Esophagus mucosa (tissue), 1 donor: ENCODE data around the gene CACHD1. TPM values are rescaled to one million over a fixed set of nuclear protein-coding genes. Genes with fewer than 3 reads are reported as not detected.
"Not testable (repeated sequence)": the region's sequence is repeated elsewhere in the genome, so short reads cannot be mapped to it uniquely, and the experiment has no call there.

Experiments
- ATAC-seq: fragments of 200-7000 bp; cut with Tn5 transposase; one replicate; pipeline ENCODE4 v1.9.1; 2020
- total RNA-seq: library from RNA; stranded (reverse); gene quantifications from one replicate; pipeline ENCODE4 v1.2.4, GENCODE V29; 2023
- donor health status: DM: yes; HTN: yes; CAD: no.

The CACHD1 gene
- total RNA-seq, 1 donor from 2014 or later, result 2.8 TPM

DNA sequence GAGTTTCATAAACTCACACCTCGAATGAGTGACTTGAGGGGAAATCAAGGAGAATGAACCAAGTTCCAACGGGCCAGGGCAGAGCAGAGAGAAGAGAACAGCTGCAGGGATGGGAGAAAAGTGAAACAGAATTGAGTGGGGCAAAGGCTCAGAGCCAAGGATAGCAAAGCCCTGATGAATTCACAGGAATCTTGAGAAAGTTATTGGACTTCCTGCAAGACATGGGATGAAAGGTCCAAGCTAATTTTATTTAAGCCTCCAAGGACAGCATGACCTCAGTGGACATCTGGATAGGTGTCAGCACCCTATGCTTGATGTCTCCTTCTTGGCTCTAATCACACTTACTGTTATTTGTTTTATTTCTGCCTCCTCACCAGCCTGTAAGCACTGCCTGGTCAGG, 232.0 kb downstream of the CACHD1 start:
- ATAC-seq, result no peak

DNA sequence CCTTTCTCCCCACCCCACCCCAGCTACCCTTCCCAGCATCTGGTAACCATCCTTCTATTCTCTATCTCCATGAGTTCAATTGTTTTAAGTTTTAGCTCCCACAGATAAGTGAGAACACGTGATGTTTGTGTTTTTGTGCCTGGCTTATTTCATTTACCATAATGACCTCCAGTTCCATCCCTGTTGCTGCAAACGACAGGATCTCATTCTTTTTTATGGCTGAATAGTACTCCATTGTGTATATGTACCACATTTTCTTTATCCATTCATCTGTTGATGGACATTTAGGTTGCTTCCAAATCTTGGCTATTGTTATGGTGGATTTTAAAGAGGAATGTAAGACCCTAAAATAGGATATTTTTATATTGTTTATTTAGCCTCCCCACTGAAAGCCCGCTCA, 232.7 kb downstream of the CACHD1 start:
- not testable (repeated sequence) for ATAC-seq

DNA sequence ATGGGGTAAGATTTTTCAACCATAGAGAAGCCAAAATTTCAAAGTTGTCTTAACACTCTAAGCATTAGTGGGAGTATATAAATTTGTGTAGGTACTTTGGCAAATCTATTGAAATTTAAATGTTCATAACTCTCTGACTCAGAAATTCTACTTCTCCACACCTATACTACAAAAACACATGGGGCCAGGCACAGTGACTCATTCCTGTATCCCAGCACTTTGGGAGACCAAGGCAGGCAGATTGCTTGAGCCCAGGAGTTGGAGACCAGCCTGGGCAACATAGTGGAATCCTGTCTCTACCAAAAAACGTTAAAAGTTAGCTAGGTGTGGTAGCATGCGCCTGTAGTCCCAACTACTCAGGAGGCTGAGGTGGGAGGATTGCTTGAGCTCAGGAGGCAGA, 233.7 kb downstream of the CACHD1 start:
- peak; percentile 25 for ATAC-seq

DNA sequence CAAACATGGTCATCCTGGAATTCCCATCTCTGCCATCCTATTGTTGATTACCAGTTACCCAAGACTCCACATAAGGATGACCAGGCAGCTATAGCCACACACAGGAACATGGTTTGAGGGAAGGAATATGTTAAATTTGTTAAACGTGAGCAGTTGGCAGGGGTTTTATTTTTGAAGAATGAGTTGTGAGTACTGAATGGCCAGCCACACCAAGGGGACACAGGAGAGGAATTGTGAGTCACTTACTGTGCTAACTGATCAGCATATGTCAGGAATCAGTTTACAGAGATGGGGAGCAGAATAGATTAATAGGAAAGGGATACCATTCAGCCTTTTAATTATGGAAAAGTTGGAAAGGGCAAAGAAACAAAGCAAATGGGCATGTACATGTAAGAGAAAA, 235.7 kb downstream of the CACHD1 start:
- no peak for ATAC-seq

DNA sequence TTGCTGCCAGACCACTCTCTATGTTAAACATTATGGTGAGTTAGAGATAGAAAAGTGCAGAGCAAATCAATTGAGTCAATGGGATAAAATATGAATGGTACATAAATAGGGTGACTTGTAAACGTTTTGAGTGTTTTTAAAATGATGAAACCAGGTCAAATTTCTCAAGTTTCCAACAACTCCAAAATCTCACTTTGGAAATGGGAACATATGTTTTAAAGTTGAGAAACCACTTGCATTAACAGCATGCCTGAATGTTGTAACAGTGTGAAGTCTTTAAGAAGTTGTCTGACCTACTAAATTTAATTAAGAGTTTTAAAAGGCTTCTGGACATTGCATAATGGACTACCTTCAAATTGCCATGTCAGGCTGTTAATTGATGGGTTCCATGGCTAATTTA, 241.3 kb downstream of the CACHD1 start:
- ATAC-seq, result no peak

DNA sequence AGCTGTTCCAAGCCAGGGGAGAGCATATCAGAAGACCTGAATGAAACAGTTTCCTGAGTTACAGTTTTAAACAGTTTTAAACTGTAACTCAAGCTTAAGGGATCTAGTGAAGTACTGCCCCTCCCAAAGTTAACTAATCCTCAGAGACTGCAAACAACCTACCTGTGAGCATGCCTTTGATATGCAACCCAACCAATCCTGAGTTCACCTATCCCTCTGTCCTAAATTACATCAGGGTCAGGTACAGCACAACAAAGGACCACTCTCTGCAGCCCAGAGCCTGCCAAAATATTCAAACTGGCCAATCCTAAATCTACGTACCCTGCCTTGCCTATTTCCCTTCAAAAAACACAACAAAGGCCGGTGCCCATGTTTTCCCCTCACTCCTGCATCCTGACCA, 242.1 kb downstream of the CACHD1 start:
- ATAC-seq, result no peak

DNA sequence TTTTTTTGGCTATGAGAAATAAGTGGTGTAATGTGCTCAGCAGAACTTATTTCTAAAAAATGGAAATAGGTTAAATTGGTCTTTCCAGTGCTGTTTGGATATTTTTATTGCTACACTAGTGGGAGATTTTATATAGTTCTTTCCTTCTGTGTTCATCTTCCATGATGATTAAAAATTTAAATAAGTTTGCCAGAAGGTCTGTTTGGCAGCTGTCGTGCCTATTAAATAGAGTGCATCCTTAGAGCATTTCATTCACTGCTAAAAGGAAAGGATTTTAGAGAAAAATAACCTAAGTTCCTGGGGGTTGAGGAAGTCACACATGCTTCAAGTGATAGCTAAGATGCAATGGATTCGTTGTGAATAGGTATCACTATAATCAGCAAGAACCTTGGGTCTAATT, 245.3 kb downstream of the CACHD1 start:
- ATAC-seq, result no peak

DNA sequence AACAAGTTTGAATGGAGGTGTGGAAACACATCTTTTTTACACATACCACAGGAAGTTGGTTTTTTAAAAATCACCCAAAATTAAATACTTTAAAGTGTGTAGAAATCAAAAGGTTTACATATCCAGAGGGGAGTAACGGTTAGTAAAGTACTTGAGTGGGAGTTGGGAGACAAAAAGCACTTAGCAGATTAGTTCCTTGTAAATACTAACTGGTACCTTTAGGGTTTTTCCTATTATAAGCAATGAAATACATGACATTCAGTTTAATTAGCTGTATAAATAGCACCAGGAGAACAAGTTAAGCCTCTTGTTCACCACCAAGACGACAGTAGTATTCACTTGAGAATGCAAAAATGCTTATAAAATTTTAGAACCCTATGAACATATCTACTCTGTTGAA, 251.2 kb downstream of the CACHD1 start:
- ATAC-seq, result no peak

DNA sequence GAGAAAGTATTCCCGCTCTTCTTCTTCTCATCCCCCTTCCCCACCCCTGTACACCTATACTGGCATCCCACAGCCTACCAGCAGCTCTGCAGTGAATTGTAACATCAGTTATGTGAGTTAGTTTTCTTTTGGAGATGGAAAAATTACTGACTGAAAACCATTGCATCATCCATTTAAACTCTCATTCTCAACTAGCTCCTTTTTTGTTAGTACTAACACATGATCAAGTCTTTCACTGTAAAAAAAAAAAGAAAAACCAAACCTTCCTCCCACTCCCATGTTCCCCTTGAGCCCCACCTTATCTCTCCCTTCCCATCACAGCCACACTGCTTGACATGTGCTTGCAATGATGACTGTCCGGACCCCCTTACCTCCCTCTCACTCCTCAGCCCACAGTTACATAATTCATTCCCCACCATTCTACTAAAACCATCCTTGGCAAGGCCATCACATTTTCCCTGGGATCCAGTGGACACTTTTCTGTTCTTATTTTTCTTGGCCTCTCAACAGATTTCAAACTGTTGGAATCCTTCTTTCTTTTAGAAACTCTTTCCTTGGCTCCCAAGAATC, 251.7 kb downstream of the CACHD1 start:
- ATAC-seq, result no peak

DNA sequence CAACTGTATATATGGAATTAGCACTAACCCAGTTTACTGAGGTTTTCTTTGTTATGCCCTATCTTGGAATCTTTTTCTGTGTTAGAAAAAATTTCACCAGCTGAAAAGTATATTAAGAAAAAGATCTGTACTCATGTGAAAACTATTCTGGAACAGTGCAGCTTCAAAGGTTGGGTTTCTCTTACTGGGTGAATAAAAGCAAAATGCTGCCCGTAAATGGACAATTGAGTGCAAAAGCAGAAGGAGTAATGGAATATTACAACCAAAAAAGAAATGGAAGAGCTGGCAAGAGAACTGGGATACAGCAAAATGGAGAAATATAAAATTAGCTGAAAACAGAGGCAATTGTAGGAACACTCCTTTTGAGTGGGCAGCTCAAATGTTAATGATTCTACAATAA, 257.9 kb downstream of the CACHD1 start:
- no peak for ATAC-seq

DNA sequence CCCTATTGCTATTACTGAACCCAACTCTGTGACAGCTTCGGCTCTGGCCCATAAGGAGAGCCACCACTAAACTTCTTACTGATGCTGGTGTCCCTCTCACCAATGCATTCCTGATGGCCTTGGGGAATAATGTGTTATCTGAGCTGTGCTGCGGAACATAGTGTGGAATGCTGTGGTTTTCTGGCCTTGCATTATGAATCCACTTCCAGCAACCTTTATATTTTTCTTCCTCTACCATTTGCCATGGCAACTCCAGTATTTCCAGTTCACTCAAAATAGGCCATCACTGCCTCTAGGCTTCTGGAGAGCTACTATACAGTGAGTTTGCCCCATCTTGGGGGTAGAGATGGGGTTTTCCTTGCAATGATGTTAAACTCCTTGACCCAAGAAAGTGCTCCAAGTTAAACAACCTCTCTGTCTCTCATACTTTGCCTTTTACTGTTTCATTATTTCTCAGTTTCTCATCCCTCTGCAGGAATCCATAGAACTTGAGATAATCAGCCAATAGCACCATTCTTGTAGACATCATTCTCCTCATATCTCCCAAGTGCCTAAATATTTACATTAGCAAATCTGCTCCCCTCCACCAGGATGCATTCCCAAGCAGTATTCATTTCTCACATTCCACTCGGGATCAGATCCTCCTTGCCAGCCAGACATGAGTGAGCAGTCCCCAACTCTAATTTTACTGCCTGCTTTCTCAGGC, 263.8 kb downstream of the CACHD1 start:
- ATAC-seq, result no peak

DNA sequence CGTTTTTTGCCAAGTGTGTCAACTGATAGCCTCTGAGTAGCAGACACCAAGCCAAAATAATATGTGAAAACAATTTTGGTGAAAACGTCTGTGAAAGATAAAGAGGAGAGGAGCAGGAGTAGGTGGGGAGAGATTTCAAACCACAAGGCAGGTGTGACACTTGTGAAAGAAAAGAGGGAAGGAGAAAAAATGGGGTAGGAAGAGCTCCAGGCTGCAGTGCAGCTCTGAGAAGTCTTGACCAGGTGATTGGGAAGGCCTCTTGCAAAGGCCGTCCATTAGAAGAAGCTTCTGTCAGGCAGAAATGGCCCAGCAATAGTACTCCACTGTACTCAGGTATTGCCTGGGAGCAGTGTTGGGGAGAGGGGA, 264.3 kb downstream of the CACHD1 start:
- no peak for ATAC-seq

DNA sequence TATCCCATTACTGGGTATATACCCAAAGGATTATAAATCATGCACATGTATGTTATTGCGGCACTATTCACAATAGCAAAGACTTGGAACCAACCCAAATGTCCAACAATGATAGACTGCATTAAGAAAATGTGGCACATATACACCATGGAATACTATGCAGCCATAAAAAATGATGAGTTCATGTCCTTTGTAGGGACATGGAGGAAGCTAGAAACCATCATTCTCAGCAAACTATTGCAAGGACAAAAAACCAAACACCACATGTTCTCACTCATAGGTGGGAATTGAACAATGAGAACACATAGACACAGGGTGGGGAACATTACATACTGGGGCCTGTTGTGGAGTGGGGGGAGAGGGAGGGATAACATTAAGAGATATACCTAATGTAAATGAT, 270.8 kb downstream of the CACHD1 start:
- ATAC-seq, result not testable (repeated sequence)
